NCI-H524 (cell line): ENCODE data around the gene TRIM41.
"Not testable (repeated sequence)": the region's sequence is repeated elsewhere in the genome, so short reads cannot be mapped to it uniquely, and the experiment has no call there.

ENCODE experiments used
- DNase-seq, 2 experiments: peaks; one replicate each; lab custom pipeline; 2025; lab: John Stamatoyannopoulos, UW

TRIM41 gene

GRCh38 chr5:181211208-181211607, 11.9 kb upstream of the TRIM41 start:
- no peak for DNase-seq

GRCh38 chr5:181212080-181212479, 11.0 kb upstream of the TRIM41 start:
- no peak for DNase-seq

GRCh38 chr5:181212934-181213333, 10.1 kb upstream of the TRIM41 start:
- DNase-seq = no peak

GRCh38 chr5:181214249-181214648, 8.8 kb upstream of the TRIM41 start:
- not testable (repeated sequence) for DNase-seq

- no peak for DNase-seq
Measured at GRCh38 chr5:181215997-181216989, 6.8 kb upstream of the TRIM41 start.

- DNase-seq = no peak
Measured at GRCh38 chr5:181217111-181217802, 5.8 kb upstream of the TRIM41 start.

- no peak for DNase-seq
Measured at GRCh38 chr5:181217803-181218062, 5.3 kb upstream of the TRIM41 start.

GRCh38 chr5:181218795-181219124, 4.3 kb upstream of the TRIM41 start:
- DNase-seq = no peak

GRCh38 chr5:181219262-181220177, 3.6 kb upstream of the TRIM41 start:
- DNase-seq = no peak

GRCh38 chr5:181220178-181220515, 2.9 kb upstream of the TRIM41 start:
- no peak for DNase-seq

- DNase-seq = no peak
Measured at GRCh38 chr5:181221105-181221791, 1.8 kb upstream of the TRIM41 start.

GRCh38 chr5:181221792-181222629, 1.1 kb upstream of the TRIM41 start:
- no peak for DNase-seq

GRCh38 chr5:181222630-181223057, 437 bp upstream of the TRIM41 start:
- DNase-seq = no peak

GRCh38 chr5:181223729-181224389, 778 bp downstream of the TRIM41 start:
- DNase-seq = no peak

- DNase-seq = no peak
Measured at GRCh38 chr5:181224390-181225229, 1.5 kb downstream of the TRIM41 start.

- DNase-seq = no peak
Measured at GRCh38 chr5:181229996-181230395, 6.9 kb downstream of the TRIM41 start.

GRCh38 chr5:181230551-181230950, 7.5 kb downstream of the TRIM41 start:
- no peak for DNase-seq

- DNase-seq = no peak
Measured at GRCh38 chr5:181231432-181231831, 8.4 kb downstream of the TRIM41 start.

GRCh38 chr5:181232593-181232992, 9.5 kb downstream of the TRIM41 start:
- DNase-seq = no peak
